Effector CD4-positive, alpha-beta T cell (primary cell): ENCODE data around the gene RPL11.
A peak's percentile ranks its signal among the peaks of the same experiment; 100 is the strongest.
"Not testable (repeated sequence)": the region's sequence is repeated elsewhere in the genome, so short reads cannot be mapped to it uniquely, and the experiment has no call there.

Source experiments
- DNase-seq: peaks from one replicate; pipeline ENCODE4 v3.0.0-alpha.2; 2020

The RPL11 gene

GRCh38 chr1:23733281-23733680 lies 41.7 kb downstream of the RPL11 start:
- DNase-seq = not testable (repeated sequence)

- DNase-seq = no peak
These were observed 45.0 kb downstream of the RPL11 start for GRCh38 chr1:23736437-23737134.

- DNase-seq = no peak
These were observed 50.0 kb downstream of the RPL11 start for GRCh38 chr1:23741609-23742008.

- DNase-seq = peak; percentile 4
These were observed 51.2 kb downstream of the RPL11 start for GRCh38 chr1:23742670-23743286.

DNA sequence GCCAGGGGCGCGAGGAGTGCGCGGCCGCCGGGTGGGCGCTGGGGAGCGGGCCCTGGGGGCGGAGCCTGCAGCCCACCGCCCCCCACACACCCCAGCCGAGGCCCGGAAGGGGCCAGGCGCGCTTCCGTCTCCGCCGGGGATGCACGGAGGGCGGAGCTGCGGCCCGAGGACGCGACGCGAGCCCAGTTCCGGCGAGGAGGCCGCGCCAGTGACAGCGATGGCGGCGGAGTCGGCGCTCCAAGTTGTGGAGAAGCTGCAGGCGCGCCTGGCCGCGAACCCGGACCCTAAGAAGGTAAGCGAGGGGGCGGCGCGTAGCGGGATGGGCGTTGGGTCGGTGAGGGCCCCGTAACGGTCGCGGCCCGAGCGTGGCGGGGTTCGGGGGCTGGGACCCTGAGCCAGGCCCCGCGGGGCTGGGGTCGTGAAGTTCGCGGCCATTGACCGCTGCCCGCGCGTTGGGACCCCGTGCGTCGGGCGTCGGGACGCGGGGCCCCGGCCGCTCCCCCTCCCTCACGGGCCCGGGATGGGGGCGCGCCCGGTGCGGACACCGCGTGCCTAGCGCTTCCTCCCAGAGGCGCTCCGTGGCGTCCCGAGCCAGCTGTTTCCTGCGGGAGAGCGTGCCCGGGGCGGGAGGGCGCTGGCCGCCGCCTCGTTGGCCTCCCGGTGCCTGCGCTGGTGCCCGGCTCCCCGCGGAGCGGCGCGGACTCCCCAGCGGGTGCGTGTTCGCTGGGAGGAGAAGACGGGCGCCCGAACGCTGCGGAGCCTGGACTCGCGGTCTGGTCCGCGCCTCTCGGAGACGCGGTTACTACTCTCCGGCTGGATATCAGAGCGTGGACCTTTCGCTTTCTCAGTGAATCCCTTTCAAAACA lies 51.9 kb downstream of the RPL11 start, which contains the start of gene ELOA:
TSS of gene ELOA (plus strand) at position 185 of the 866 bp plus-strand sequence. CDS start at position 218, 33 bp downstream.
- DNase-seq = peak; percentile 68

GRCh38 chr1:23745515-23745914 lies 53.9 kb downstream of the RPL11 start:
- no peak for DNase-seq
